K562 (cell line): ENCODE data around the gene TUB. TPM values are rescaled to one million over a fixed set of nuclear protein-coding genes. Genes with fewer than 3 reads are reported as not detected.

Source experiments
- ATAC-seq: fragments of 200-7000 bp; cut with Tn5 transposase; 3 replicates; pipeline ENCODE4 v1.9.1; 2020; ENCODE audit warnings: moderate library complexity
- BruUV-seq: library from RNA; stranded (reverse); fragments of 400-500 nt; replicated peaks from 2 replicates; lab custom pipeline; 2021; lab: Mats Ljungman, UMichigan
- CTCF ChIA-PET: fragments of 300-600 bp; formaldehyde crosslinking; extraction: SDS; loops from one replicate; lab custom pipeline; 2021; ENCODE audit warnings: low intra/inter-chr PET ratio; lab: Yijun Ruan, JAX
- POLR2A ChIA-PET: fragments of 300-600, 350-650 bp; sonication (Branson Sonifier 250); formaldehyde crosslinking; extraction: SDS; loops from one replicate; lab custom pipeline; 2021; ENCODE audit warnings: antibody characterized with exemption, inconsistent platforms; lab: Yijun Ruan, JAX
- DNase-seq, 4 experiments: peaks; one replicate each; pipeline versions ENCODE4 v3.0.0 to v3.0.0-alpha.2; 2011 to 2018; ENCODE audit warnings: low spot score in 3 of 4, mixed read lengths in 3 of 4; ENCODE audit errors: extremely low read depth in 1 of 4
- FAIRE-seq: peaks from 2 replicates; lab custom pipeline; 2011; peaks lifted over from hg19 to GRCh38; lab: Jason Lieb, UNC
- H2AFZ ChIP-seq: 2 replicates; pipeline ENCODE4 v1.6.0; 2011; ENCODE audit warnings: low read depth, low read length, control low read depth, inconsistent platforms
- H3K27ac ChIP-seq: fragments of 200-600 bp; 3 replicates; pipeline ENCODE4 v1.8.0; 2011; ENCODE audit warnings: low read depth, mild to moderate bottlenecking, control low read depth, inconsistent platforms, low read length, moderate library complexity, mixed read lengths; ENCODE audit errors: extremely low read depth
- H3K27me3 ChIP-seq, 2 experiments: fragments of 300-600 bp in 1 of 2; 2 replicates in 1 of 2; 3 replicates in 1 of 2; pipeline versions ENCODE4 v1.6.0 to v1.8.0; 2011; ENCODE audit warnings: inconsistent platforms in 2 of 2, low read length in 2 of 2, mild to moderate bottlenecking in 1 of 2, mixed read lengths in 1 of 2, moderate library complexity in 1 of 2; ENCODE audit not compliant: control insufficient read depth in 2 of 2, insufficient read depth in 2 of 2
- H3K36me3 ChIP-seq: fragments of 300-600 bp; 3 replicates; pipeline ENCODE4 v1.8.0; 2011; ENCODE audit warnings: mild to moderate bottlenecking, low read length, inconsistent platforms; ENCODE audit not compliant: control insufficient read depth, insufficient read depth
- H3K4me1 ChIP-seq, 2 experiments: fragments of 200-600 bp in 1 of 2; replicated peaks in 1 of 2; 2 replicates in 1 of 2; 3 replicates in 1 of 2; pipeline versions ENCODE4 v1.5.1 to v1.8.0; 2011; ENCODE audit warnings: inconsistent platforms in 2 of 2, low read length in 2 of 2, mild to moderate bottlenecking in 1 of 2, mixed read lengths in 1 of 2, moderate library complexity in 1 of 2; ENCODE audit not compliant: control insufficient read depth in 2 of 2, insufficient read depth in 2 of 2
- H3K4me2 ChIP-seq: 2 replicates; pipeline ENCODE4 v1.6.1; 2011; ENCODE audit warnings: low read length, control low read depth, inconsistent platforms, mixed read lengths; ENCODE audit not compliant: insufficient read depth
- H3K4me3 ChIP-seq: fragments of 200-600 bp; sonication (generic), shearing (Covaris generic); 2 replicates; pipeline ENCODE4 v1.5.1; 2016; ENCODE audit warnings: control low read depth, inconsistent platforms
- H3K79me2 ChIP-seq: fragments of 200-600 bp; 3 replicates; pipeline ENCODE4 v1.8.0; 2011; ENCODE audit warnings: low read length, inconsistent platforms; ENCODE audit not compliant: control insufficient read depth, insufficient read depth
- H3K9ac ChIP-seq, 2 experiments: 2 replicates each; pipeline versions ENCODE4 v1.6.0 to v1.6.1; 2011; ENCODE audit warnings: low read depth in 2 of 2, low read length in 2 of 2, control low read depth in 1 of 2, inconsistent platforms in 1 of 2, mild to moderate bottlenecking in 1 of 2, mixed read lengths in 1 of 2; ENCODE audit not compliant: insufficient read depth in 1 of 2
- H3K9me1 ChIP-seq: one replicate; pipeline ENCODE4 v1.6.0; 2011; ENCODE audit warnings: inconsistent platforms, mild to moderate bottlenecking, low read length, moderate library complexity; ENCODE audit not compliant: control insufficient read depth, insufficient read depth
- H3K9me3 ChIP-seq: replicated peaks from 2 replicates; pipeline ENCODE4 v1.5.1; 2011; ENCODE audit warnings: low read depth, low read length, inconsistent platforms; ENCODE audit not compliant: control insufficient read depth, insufficient read depth
- H4K20me1 ChIP-seq: replicated peaks from 2 replicates; pipeline ENCODE4 v1.6.1; 2011; ENCODE audit warnings: low read length, inconsistent platforms, mixed read lengths; ENCODE audit not compliant: control insufficient read depth, insufficient read depth
- BCOR ChIP-seq: fragments of 450-650 bp; IDR thresholded peaks from 2 replicates; pipeline ENCODE4 v1.6.1; 2016
- FIP1L1 ChIP-seq: fragments of 200-400 bp; formaldehyde crosslinking; IDR thresholded peaks from 2 replicates; pipeline ENCODE4 v1.6.1; 2018; ENCODE audit warnings: mild to moderate bottlenecking, low read depth, low read length; ENCODE audit not compliant: poor library complexity, severe bottlenecking
- FOXK2 ChIP-seq, 2 experiments: fragments of 450-650 bp; IDR thresholded peaks in 1 of 2; conservative IDR thresholded peaks in 1 of 2; 2 replicates each; pipeline ENCODE4 v1.6.1; 2016; ENCODE audit warnings: low read depth in 2 of 2, mild to moderate bottlenecking in 1 of 2
- HSF4 ChIP-seq: fragments of 250-450 bp; sonication (Bioruptor Pico); IDR thresholded peaks from 2 replicates; pipeline ENCODE4 v2.1.2; 2022; ENCODE audit warnings: mild to moderate bottlenecking, moderate library complexity, borderline replicate concordance
- MAFG ChIP-seq: fragments of 450-650 bp; conservative IDR thresholded peaks from 2 replicates; pipeline ENCODE4 v1.6.1; 2016; ENCODE audit warnings: missing genetic modification characterization, missing compliant biosample characterization
- NEUROD1 ChIP-seq: fragments of 150-350 bp; IDR thresholded peaks from 2 replicates; pipeline ENCODE4 v1.6.1; 2014; ENCODE audit warnings: borderline replicate concordance, low read length, low read depth; ENCODE audit not compliant: partially characterized antibody
- RAD21 ChIP-seq, 2 experiments: fragments of 250-450 bp in 1 of 2; fragments of 450-650 bp in 1 of 2; sonication (Bioruptor Pico) in 1 of 2; formaldehyde crosslinking in 1 of 2; IDR thresholded peaks in 1 of 2; conservative IDR thresholded peaks in 1 of 2; 2 replicates each; pipeline versions ENCODE4 v1.4.0 to v1.8.0; 2020 to 2022; ENCODE audit warnings: mild to moderate bottlenecking in 2 of 2, moderate library complexity in 1 of 2
- SMC3 ChIP-seq: conservative IDR thresholded peaks from 2 replicates; pipeline ENCODE4 v1.6.1; 2011; ENCODE audit warnings: low read depth, low read length, improper control_type of control experiment; ENCODE audit not compliant: insufficient read depth
- STAT5A ChIP-seq: IDR thresholded peaks from 2 replicates; pipeline ENCODE4 v1.6.1; 2012; ENCODE audit warnings: low read length, inconsistent platforms, borderline replicate concordance
- ZBTB7A ChIP-seq: IDR thresholded peaks from 2 replicates; pipeline ENCODE4 v1.6.1; 2011; ENCODE audit warnings: low read depth, mild to moderate bottlenecking, low read length, moderate library complexity, borderline replicate concordance; ENCODE audit not compliant: control insufficient read depth
- ZC3H4 ChIP-seq: sonication (generic); formaldehyde crosslinking; IDR thresholded peaks from 2 replicates; pipeline ENCODE4 v1.9.0; 2021; ENCODE audit warnings: missing genetic modification reagents, borderline replicate concordance
- ZNF764 ChIP-seq: fragments of 250-450 bp; sonication (Bioruptor Pico); IDR thresholded peaks from 2 replicates; pipeline ENCODE4 v1.4.0; 2020; ENCODE audit warnings: low read depth, mild to moderate bottlenecking, moderate library complexity
- WGBS: fragments of 100-300 bp; shearing (Covaris generic); methylation state at CpG from one replicate; pipeline ENCODE4 v1.1.6; 2016; ENCODE audit warnings: low coverage, mixed read lengths; ENCODE audit not compliant: insufficient coverage; ENCODE audit errors: missing lambda C conversion rate; 5-methylcytosine and 5-hydroxymethylcytosine counted together
- in situ Hi-C: fragments of 300-500 bp; cut with MboI; formaldehyde crosslinking; loops from 4 replicates; pipeline ENCODE4 v1.15.0; 2018; ENCODE audit warnings: inconsistent platforms, mixed read lengths
- intact Hi-C: fragments of 100-400 bp; cut with micrococcal nuclease; formaldehyde crosslinking; loops from 2 replicates; pipeline ENCODE4 v1.14.2; 2022
- polyA plus RNA-seq, 8 experiments: library from polyadenylated mRNA; depleted of rRNA in 4 of 8; stranded (reverse) in 5 of 8; unstranded in 3 of 8; fragments of >200 nt; fragmentation: Nextera tagmentation in 2 of 8; fragmentation: Illumina TruSeq in 1 of 8; extraction: Ambion mirVana in 2 of 8; extraction: Trizol in 1 of 8; gene quantifications; 2 replicates each; pipeline versions ENCODE4 v1.2.1 to v1.2.3, GENCODE V29; 2011 to 2014; ENCODE audit warnings: inconsistent platforms in 1 of 8, missing spikeins in 1 of 8
- total RNA-seq, 7 experiments: library from RNA; depleted of rRNA in 6 of 7; stranded (reverse); fragments of >200 nt in 6 of 7; fragmentation: Illumina TruSeq in 2 of 7; extraction: Trizol in 2 of 7; gene quantifications; 2 replicates each; pipeline versions ENCODE4 v1.2.1 to v1.2.3, GENCODE V29; 2011 to 2021; ENCODE audit warnings: low replicate concordance in 1 of 7
- TF ChIP-seq, protein P1 (sequence below): IDR thresholded peaks from 2 replicates; pipeline ENCODE4 v1.6.1; 2011; ENCODE audit not compliant: insufficient read length; ENCODE audit errors: extremely low read depth
- TF ChIP-seq, protein P2 (sequence below): fragments of 450-650 bp; IDR thresholded peaks from 2 replicates; pipeline ENCODE4 v1.6.1; 2016; ENCODE audit warnings: antibody characterized with exemption
- TF ChIP-seq, protein P3 (sequence below), 3 experiments: IDR thresholded peaks in 2 of 3; conservative IDR thresholded peaks in 1 of 3; 2 replicates each; pipeline ENCODE4 v1.5.1; 2011 to 2012; ENCODE audit warnings: low read length in 3 of 3, mild to moderate bottlenecking in 3 of 3, control low read depth in 2 of 3, improper control_type of control experiment in 1 of 3, inconsistent platforms in 1 of 3, low read depth in 1 of 3, mixed read lengths in 1 of 3, moderate library complexity in 1 of 3; ENCODE audit not compliant: insufficient read depth in 2 of 3

The TUB gene
- total and polyA plus RNA-seq, 9 of the 15 experiments (the other 6 are each of a cell fraction or from before 2014, with no cell fraction given) = not detected

DNA sequence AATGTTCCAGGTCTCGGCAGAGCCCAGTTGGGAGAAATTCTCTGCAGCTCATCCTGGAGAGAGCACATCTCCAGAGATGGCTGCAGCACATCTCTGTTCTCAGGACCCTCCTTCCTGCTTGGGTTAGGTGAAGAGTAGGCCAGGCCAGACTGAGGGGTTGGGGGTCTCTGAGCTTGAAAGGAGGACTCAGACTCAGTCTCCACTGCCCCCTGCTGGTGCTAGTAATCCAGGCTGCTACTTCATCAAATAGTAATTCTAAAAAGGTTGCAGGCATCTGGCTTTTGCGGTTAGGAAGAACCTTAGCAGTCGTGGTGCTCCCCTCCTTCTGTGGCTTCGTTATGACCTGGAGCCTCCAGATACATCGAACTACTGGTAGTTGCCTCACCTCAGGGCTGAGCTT is 9.7 kb downstream of the TUB start:
- H3K9ac ChIP-seq = no peak overlapping the region
- no peak overlapping the region for H3K4me3 ChIP-seq
- TF ChIP-seq ZC3H4 (CRISPR knock-in tag) (no peak), BCOR (no peak), FOXK2 (conservative IDR thresholded peaks at IDR 0.05 in 1 of 2, IDR thresholded peaks at IDR 0.05 in 1 of 2; ENCODE audit: low read depth in 2 of 2) (no peak), SMC3 (0 out of 2 replicates have a peak, but pooled peaks have one; percentile 5), NEUROD1 (no peak), HSF4 (CRISPR knock-in tag) (no peak), ZBTB7A (peak; percentile 38; the same call in 1 of the 2 replicates), FIP1L1 (no peak), RAD21 (CRISPR knock-in tag; conservative IDR thresholded peaks at IDR 0.05 in 1 of 2, IDR thresholded peaks at IDR 0.05 in 1 of 2) (peak; percentile 43 to 53), STAT5A (no peak), ZNF764 (CRISPR knock-in tag) (no peak), MAFG (tag) (no peak)
- TF ChIP-seq, protein P1, sequence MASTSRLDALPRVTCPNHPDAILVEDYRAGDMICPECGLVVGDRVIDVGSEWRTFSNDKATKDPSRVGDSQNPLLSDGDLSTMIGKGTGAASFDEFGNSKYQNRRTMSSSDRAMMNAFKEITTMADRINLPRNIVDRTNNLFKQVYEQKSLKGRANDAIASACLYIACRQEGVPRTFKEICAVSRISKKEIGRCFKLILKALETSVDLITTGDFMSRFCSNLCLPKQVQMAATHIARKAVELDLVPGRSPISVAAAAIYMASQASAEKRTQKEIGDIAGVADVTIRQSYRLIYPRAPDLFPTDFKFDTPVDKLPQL = no peak
- TF ChIP-seq, protein P2, sequence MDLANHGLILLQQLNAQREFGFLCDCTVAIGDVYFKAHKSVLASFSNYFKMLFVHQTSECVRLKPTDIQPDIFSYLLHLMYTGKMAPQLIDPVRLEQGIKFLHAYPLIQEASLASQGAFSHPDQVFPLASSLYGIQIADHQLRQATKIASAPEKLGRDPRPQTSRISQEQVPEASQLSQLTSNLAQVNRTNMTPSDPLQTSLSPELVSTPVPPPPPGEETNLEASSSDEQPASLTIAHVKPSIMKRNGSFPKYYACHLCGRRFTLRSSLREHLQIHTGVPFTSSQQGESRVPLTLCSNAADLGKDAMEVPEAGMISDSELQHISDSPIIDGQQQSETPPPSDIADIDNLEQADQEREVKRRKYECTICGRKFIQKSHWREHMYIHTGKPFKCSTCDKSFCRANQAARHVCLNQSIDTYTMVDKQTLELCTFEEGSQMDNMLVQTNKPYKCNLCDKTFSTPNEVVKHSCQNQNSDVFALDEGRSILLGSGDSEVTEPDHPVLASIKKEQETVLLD = no peak
- TF ChIP-seq, protein P3, sequence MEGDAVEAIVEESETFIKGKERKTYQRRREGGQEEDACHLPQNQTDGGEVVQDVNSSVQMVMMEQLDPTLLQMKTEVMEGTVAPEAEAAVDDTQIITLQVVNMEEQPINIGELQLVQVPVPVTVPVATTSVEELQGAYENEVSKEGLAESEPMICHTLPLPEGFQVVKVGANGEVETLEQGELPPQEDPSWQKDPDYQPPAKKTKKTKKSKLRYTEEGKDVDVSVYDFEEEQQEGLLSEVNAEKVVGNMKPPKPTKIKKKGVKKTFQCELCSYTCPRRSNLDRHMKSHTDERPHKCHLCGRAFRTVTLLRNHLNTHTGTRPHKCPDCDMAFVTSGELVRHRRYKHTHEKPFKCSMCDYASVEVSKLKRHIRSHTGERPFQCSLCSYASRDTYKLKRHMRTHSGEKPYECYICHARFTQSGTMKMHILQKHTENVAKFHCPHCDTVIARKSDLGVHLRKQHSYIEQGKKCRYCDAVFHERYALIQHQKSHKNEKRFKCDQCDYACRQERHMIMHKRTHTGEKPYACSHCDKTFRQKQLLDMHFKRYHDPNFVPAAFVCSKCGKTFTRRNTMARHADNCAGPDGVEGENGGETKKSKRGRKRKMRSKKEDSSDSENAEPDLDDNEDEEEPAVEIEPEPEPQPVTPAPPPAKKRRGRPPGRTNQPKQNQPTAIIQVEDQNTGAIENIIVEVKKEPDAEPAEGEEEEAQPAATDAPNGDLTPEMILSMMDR (IDR thresholded peaks at IDR 0.05 in 2 of 3, conservative IDR thresholded peaks at IDR 0.05 in 1 of 3; ENCODE audit: insufficient read depth in 2 of 3, low read depth in 1 of 3, low read length in 3 of 3) = peak; percentile 42 to 67 (median 58); a peak in 5 of 6 replicates
- FAIRE-seq = no peak
- H3K27ac ChIP-seq = no peak overlapping the region
- ChIA-PET POLR2A (interaction anchor here (0.6 kb wide), 2 partner anchors 56 to 112 kb away, joined by 3 read pairs; no protein-coding TSS in a partner anchor), CTCF (interaction anchor here (0.5 to 1.6 kb wide), 5 partner anchors 35 to 198 kb away, joined by 3 to 6 read pairs (median 3); no protein-coding TSS in a partner anchor)
- 0% methylated on average over 5 of the region's 5 CpGs for WGBS
- peaks cover 0 to 3% of the 10 kb centered on the region in 2 experiments; a peak in 2 of 5 replicates for H3K4me1 ChIP-seq
- no peaks in the 10 kb centered on the region for H3K9me1 ChIP-seq
- DNase-seq = peak; percentile 22 to 48 (median 46)
- BruUV-seq = no TSS peak
- no peak overlapping the region for H2AFZ ChIP-seq
- intact Hi-C loops = loop anchor here (2.0 to 10.0 kb wide), 3 partner anchors 198 to 993 kb away; partner anchors contain the start of gene OVCH2
- in situ Hi-C loops = loop anchor here (10.0 kb wide), 1 partner anchor 196 kb away; no protein-coding TSS in a partner anchor
- no peak overlapping the region for H3K4me2 ChIP-seq
- H3K9me3 ChIP-seq = no peaks in the 10 kb centered on the region
- H3K27me3 ChIP-seq = peaks cover 0 to 58% of the 10 kb centered on the region in 2 experiments; a peak in 3 of 5 replicates
- ATAC-seq = peak; percentile 47; the same call in 2 of the 3 replicates
- no peaks in the 10 kb centered on the region for H4K20me1 ChIP-seq
- H3K79me2 ChIP-seq = no peaks in the 10 kb centered on the region
- no peaks in the 10 kb centered on the region for H3K36me3 ChIP-seq
